K562 (cell line): ENCODE measurements around the gene MPDU1. TPM values are rescaled to one million over a fixed set of nuclear protein-coding genes. Genes with fewer than 3 reads are reported as not detected.

Source experiments
- DNMT1 ChIP-seq: fragments of 450-650 bp; IDR thresholded peaks from 2 replicates; pipeline ENCODE4 v1.6.1; 2016; ENCODE audit warnings: antibody characterized with exemption, mild to moderate bottlenecking
- MGA ChIP-seq: fragments of 450-650 bp; IDR thresholded peaks from 2 replicates; pipeline ENCODE4 v1.6.1; 2016; ENCODE audit warnings: mild to moderate bottlenecking, moderate library complexity
- POU5F1 ChIP-seq: fragments of 150-350 bp; IDR thresholded peaks from 2 replicates; pipeline ENCODE4 v1.6.1; 2014; ENCODE audit warnings: borderline replicate concordance, low read length, low read depth, mild to moderate bottlenecking; ENCODE audit not compliant: partially characterized antibody
- SAFB ChIP-seq: fragments of 200-400 bp; formaldehyde crosslinking; IDR thresholded peaks from 2 replicates; pipeline ENCODE4 v1.6.1; 2017; ENCODE audit warnings: low read depth, low read length, borderline replicate concordance
- SETDB1 ChIP-seq: IDR thresholded peaks from one replicate; pipeline ENCODE4 v1.6.1; 2012; ENCODE audit warnings: low read length, control low read depth, inconsistent platforms
- TAF7 ChIP-seq: fragments of 450-650 bp; IDR thresholded peaks from 2 replicates; pipeline ENCODE4 v1.6.1; 2016; ENCODE audit warnings: missing genetic modification characterization, missing compliant biosample characterization
- TBL1XR1 ChIP-seq, 2 experiments: IDR thresholded peaks; 2 replicates each; pipeline ENCODE4 v1.6.1; 2012; ENCODE audit warnings: improper control_type of control experiment in 2 of 2, low read length in 2 of 2, mild to moderate bottlenecking in 1 of 2
- TFAP4 ChIP-seq: sonication (generic); formaldehyde crosslinking; IDR thresholded peaks from 2 replicates; pipeline ENCODE4 v1.8.0; 2022; ENCODE audit warnings: missing genetic modification reagents, mild to moderate bottlenecking, moderate library complexity, borderline replicate concordance
- TFE3 ChIP-seq: fragments of 450-650 bp; formaldehyde crosslinking; IDR thresholded peaks from 2 replicates; pipeline ENCODE4 v1.4.0; 2020; ENCODE audit warnings: mild to moderate bottlenecking, mixed read lengths
- polyA plus RNA-seq, 8 experiments: library from polyadenylated mRNA; depleted of rRNA in 4 of 8; stranded (reverse) in 5 of 8; unstranded in 3 of 8; fragments of >200 nt; fragmentation: Nextera tagmentation in 2 of 8; fragmentation: Illumina TruSeq in 1 of 8; extraction: Ambion mirVana in 2 of 8; extraction: Trizol in 1 of 8; gene quantifications; 2 replicates each; pipeline versions ENCODE4 v1.2.1 to v1.2.3, GENCODE V29; 2011 to 2014; ENCODE audit warnings: inconsistent platforms in 1 of 8, missing spikeins in 1 of 8
- total RNA-seq, 7 experiments: library from RNA; depleted of rRNA in 6 of 7; stranded (reverse); fragments of >200 nt in 6 of 7; fragmentation: Illumina TruSeq in 2 of 7; extraction: Trizol in 2 of 7; gene quantifications; 2 replicates each; pipeline versions ENCODE4 v1.2.1 to v1.2.3, GENCODE V29; 2011 to 2021; ENCODE audit warnings: low replicate concordance in 1 of 7
- TF ChIP-seq, protein P1 (sequence below): fragments of 450-650 bp; IDR thresholded peaks from 2 replicates; pipeline ENCODE4 v1.6.1; 2016; ENCODE audit warnings: borderline replicate concordance

Gene MPDU1
- total and polyA plus RNA-seq, 9 of the 15 experiments (the other 6 are each of a cell fraction or from before 2014, with no cell fraction given) = 4.9 to 179 (median 77.1) TPM

- TF ChIP-seq, protein P1, sequence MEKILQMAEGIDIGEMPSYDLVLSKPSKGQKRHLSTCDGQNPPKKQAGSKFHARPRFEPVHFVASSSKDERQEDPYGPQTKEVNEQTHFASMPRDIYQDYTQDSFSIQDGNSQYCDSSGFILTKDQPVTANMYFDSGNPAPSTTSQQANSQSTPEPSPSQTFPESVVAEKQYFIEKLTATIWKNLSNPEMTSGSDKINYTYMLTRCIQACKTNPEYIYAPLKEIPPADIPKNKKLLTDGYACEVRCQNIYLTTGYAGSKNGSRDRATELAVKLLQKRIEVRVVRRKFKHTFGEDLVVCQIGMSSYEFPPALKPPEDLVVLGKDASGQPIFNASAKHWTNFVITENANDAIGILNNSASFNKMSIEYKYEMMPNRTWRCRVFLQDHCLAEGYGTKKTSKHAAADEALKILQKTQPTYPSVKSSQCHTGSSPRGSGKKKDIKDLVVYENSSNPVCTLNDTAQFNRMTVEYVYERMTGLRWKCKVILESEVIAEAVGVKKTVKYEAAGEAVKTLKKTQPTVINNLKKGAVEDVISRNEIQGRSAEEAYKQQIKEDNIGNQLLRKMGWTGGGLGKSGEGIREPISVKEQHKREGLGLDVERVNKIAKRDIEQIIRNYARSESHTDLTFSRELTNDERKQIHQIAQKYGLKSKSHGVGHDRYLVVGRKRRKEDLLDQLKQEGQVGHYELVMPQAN = peak; percentile 46; the same call in 1 of the 2 replicates
- TF ChIP-seq SETDB1 (no peak), TFAP4 (peak; percentile 87), DNMT1 (no peak), TAF7 (peak; percentile 99), TBL1XR1 (IDR thresholded peaks at IDR 0.05; ENCODE audit: low read length in 2 of 2) (0 out of 4 replicates have a peak, but pooled peaks of 1 of the 2 experiments have one; percentile 19), MGA (peak; percentile 98), TFE3 (CRISPR knock-in tag) (no peak), SAFB (no peak), POU5F1 (no peak)
These were observed at the start of gene MPDU1 (continued) for GRCh38 chr17:7583253-7584109.
